Endometrial microvascular endothelial cells (primary cell): Measurements from ENCODE around the gene HHATL. TPM values are rescaled to one million over a fixed set of nuclear protein-coding genes. Genes with fewer than 3 reads are reported as not detected.

Experiments
- in situ Hi-C: cut with HindIII; loops from 2 replicates; pipeline ENCODE4 v1.10.0; 2017; ENCODE audit warnings: low sequenced_read_pairs, low pct_unique_long_range_greater_than_20kb; ENCODE audit errors: inconsistent ontology term
- total RNA-seq: library from RNA; depleted of rRNA; stranded (reverse); fragments of >200 nt; gene quantifications from one replicate; pipeline ENCODE4 v1.2.3, GENCODE V29; 2015; ENCODE audit errors: inconsistent ontology term

The HHATL gene
- total RNA-seq, 1 donor from 2014 or later: not detected

DNA sequence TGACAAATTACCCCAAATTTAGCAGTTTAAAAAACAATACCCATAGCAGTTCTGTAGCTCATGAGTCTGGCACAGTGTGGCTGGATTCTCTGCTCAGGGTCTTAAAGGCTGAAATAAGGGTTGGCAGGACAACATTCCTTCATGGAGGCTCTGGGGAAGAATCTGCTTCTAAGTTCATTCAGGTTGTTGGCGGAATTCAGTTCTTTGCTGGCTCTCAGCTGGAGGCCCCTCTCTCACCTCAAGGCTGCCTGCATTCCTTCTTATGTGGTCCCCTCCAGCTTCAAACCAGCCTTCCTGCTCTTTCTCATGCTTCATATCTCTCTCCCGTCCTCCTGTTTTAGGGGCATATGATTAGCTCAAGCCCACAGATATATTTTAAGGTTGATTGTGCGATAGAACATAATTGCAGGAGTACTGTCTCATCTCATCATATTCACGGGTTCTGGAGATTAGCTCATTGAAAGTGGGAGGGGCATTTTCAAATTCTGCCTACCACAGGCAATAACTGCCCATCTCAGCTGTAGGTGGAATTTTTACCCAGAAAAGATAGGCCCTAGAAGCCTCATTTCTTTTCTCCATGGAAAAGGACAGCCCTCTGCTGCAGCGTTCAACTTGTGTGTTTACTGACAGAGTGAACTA, 54.7 kb downstream of the HHATL start:
- in situ Hi-C loops: no loop called here

Other genes starting within 250 kb of the HHATL start
- gene VIPR1, start 200.2 kb downstream of the HHATL start, total RNA-seq: not detected
- gene SEC22C, start 120.8 kb downstream of the HHATL start, total RNA-seq: 123 TPM
- 24.6 TPM for gene SS18L2, start 111.9 kb downstream of the HHATL start, total RNA-seq
- 29.2 TPM for gene NKTR, start 102.1 kb downstream of the HHATL start, total RNA-seq
- 10.9 TPM for gene ZBTB47, start 49.1 kb downstream of the HHATL start, total RNA-seq
- not detected for gene KLHL40, start 17.3 kb downstream of the HHATL start, total RNA-seq
- not detected for gene CCDC13, start 70.5 kb upstream of the HHATL start, total RNA-seq
- gene HIGD1A, start 101.7 kb upstream of the HHATL start, total RNA-seq: 205 TPM
- not detected for gene ACKR2, start 106.6 kb upstream of the HHATL start, total RNA-seq
- gene CYP8B1, start 173.1 kb upstream of the HHATL start, total RNA-seq: not detected
- gene ZNF662, start 203.3 kb upstream of the HHATL start, total RNA-seq: 0.37 TPM